GM10248 (cell line): Measurements from ENCODE around the gene KLK10.

Source experiments
- CTCF ChIA-PET: fragments of 300-600 bp; sonication (Branson Sonifier 250); formaldehyde crosslinking; extraction: SDS; loops from one replicate; lab custom pipeline; 2021; ENCODE audit warnings: antibody characterized with exemption; lab: Yijun Ruan, JAX
- POLR2A ChIA-PET: fragments of 350-650 bp; sonication (Branson Sonifier 250); formaldehyde crosslinking; extraction: SDS; loops from one replicate; lab custom pipeline; 2020; ENCODE audit warnings: antibody characterized with exemption; lab: Yijun Ruan, JAX
- DNase-seq: peaks from one replicate; pipeline ENCODE4 v3.0.0; 2012; ENCODE audit errors: extremely low spot score
- CTCF ChIP-seq: IDR thresholded peaks from 2 replicates; pipeline ENCODE4 v1.5.1; 2012; ENCODE audit warnings: mild to moderate bottlenecking, low read depth; ENCODE audit errors: extremely low read depth, missing control alignments, control extremely low read depth

KLK10 gene

GRCh38 chr19:51027873-51028272, 8.4 kb upstream of the KLK10 start:
- no peak for DNase-seq
- no peak for TF ChIP-seq CTCF
- POLR2A ChIA-PET = interaction anchor here (0.6 kb wide), 1 partner anchor 600 kb away, joined by 6 read pairs; no protein-coding TSS in a partner anchor
- CTCF ChIA-PET = no interaction called here

GRCh38 chr19:51027126-51027806, 7.8 kb upstream of the KLK10 start:
- TF ChIP-seq CTCF = no peak
- CTCF ChIA-PET = no interaction called here
- DNase-seq = no peak
- POLR2A ChIA-PET = no interaction called here

- ChIA-PET POLR2A (no interaction called here), CTCF (no interaction called here)
- no peak for DNase-seq
- no peak for TF ChIP-seq CTCF
These were observed 7.0 kb upstream of the KLK10 start, which contains the start of gene KLK11 for GRCh38 chr19:51026554-51026831. Gene KLK11, minus strand, starts transcription at chr19:51026616. Its CDS starts 985 bp downstream, at chr19:51025631.

- ChIA-PET CTCF (no interaction called here), POLR2A (no interaction called here)
- no peak for DNase-seq
- TF ChIP-seq CTCF = no peak
These were observed 6.5 kb upstream of the KLK10 start for GRCh38 chr19:51025809-51026553.

DNA sequence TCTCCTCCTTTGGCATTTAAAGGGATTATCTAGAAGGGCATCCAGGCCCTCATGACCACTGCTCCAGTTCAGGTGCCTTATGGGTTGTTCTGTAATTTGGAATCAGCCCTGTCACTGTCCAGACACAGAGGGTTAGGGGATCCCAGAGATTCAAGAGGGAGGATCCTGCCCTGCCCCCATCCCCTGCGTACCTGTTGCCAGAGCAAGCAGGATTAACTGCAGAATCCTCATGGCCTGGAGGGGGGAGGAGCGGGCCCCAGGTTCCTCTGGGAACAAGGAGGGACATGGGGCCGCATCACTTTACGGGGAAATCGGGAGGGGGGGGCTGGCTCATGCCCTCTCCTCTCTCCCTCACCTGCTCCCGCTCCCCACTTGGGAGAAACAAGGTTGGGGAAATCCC, 5.9 kb upstream of the KLK10 start:
- TF ChIP-seq CTCF = no peak
- ChIA-PET POLR2A (no interaction called here), CTCF (no interaction called here)
- DNase-seq = no peak

DNA sequence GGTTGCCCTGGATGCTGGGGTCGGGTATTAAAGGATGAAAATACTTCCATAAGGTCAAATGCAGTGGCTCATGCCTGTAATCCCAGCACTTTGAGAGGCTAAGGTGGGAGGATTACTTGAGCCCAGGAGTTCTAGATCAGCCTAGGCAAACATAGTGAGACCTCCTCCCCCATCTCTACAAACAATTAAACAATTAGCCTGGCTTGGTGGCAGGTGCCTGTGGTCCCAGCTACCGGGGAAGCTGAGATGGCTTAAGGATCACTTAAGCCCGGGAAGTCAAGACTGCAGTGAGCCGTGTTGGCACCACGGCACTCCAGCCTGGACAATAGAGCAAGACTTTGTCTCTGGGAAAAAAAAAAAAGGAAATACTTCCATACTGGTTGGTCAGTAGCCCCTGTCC, 5.4 kb upstream of the KLK10 start:
- DNase-seq = no peak
- ChIA-PET POLR2A (no interaction called here), CTCF (no interaction called here)
- TF ChIP-seq CTCF = no peak

GRCh38 chr19:51023946-51024345, 4.4 kb upstream of the KLK10 start:
- ChIA-PET CTCF (no interaction called here), POLR2A (no interaction called here)

More at GRCh38 chr19:51023946-51024345, 4.4 kb upstream of the KLK10 start:
- DNase-seq = no peak
- TF ChIP-seq CTCF = no peak
